Head of caudate nucleus (tissue), 42 donors: ENCODE measurements around the gene LMO1.

Experiments used
- DNase-seq, 42 donors: peaks; one replicate each; pipeline versions ENCODE4 v3.0.0 to v3.0.0-alpha.2; 2020 to 2021; ENCODE audit warnings: mixed read lengths in 7 of 42
- intact Hi-C: fragments of 100-400 bp; cut with DNase I; formaldehyde crosslinking; loops from one replicate; pipeline ENCODE4 v1.15.0; 2022

LMO1 gene

GRCh38 chr11:8256271-8257002, 7.2 kb downstream of the LMO1 start:
- DNase-seq: peak in 7 of 42 donors; percentile 1 to 34 (median 6)
- intact Hi-C loops: no loop called here

GRCh38 chr11:8253566-8253965, 10.1 kb downstream of the LMO1 start:
- DNase-seq: peak in 13 of 42 donors; percentile 1 to 29 (median 7)
- intact Hi-C loops: no loop called here

GRCh38 chr11:8252946-8253345, 10.7 kb downstream of the LMO1 start:
- DNase-seq: peak in 17 of 42 donors; percentile 2 to 32 (median 7)
- intact Hi-C loops: no loop called here

GRCh38 chr11:8252388-8252787, 11.3 kb downstream of the LMO1 start:
- DNase-seq: peak in 13 of 42 donors; percentile 3 to 35 (median 13)
- intact Hi-C loops: no loop called here

- peak in 15 of 42 donors; percentile 3 to 36 (median 11) for DNase-seq
- intact Hi-C loops: no loop called here
These were observed 11.9 kb downstream of the LMO1 start for GRCh38 chr11:8251616-8252295.

GRCh38 chr11:8250981-8251615, 12.6 kb downstream of the LMO1 start:
- DNase-seq: peak in 40 of 42 donors; percentile 29 to 89 (median 68)

GRCh38 chr11:8250434-8250833, 13.2 kb downstream of the LMO1 start:
- DNase-seq: peak in 11 of 42 donors; percentile 11 to 59 (median 23)
- intact Hi-C loops: no loop called here

More at GRCh38 chr11:8250981-8251615, 12.6 kb downstream of the LMO1 start:
- intact Hi-C loops: no loop called here

GRCh38 chr11:8249482-8249881, 14.2 kb downstream of the LMO1 start:
- peak in 3 of 42 donors; percentile 1 to 8 (median 8) for DNase-seq

GRCh38 chr11:8248786-8249185, 14.9 kb downstream of the LMO1 start:
- peak in 1 of 42 donors; percentile 2 for DNase-seq
- intact Hi-C loops: no loop called here

More at GRCh38 chr11:8249482-8249881, 14.2 kb downstream of the LMO1 start:
- intact Hi-C loops: no loop called here

GRCh38 chr11:8247312-8247711, 16.4 kb downstream of the LMO1 start:
- DNase-seq: no peak
- intact Hi-C loops: no loop called here

- intact Hi-C loops: no loop called here
- DNase-seq: no peak
These were observed 20.2 kb downstream of the LMO1 start for GRCh38 chr11:8243458-8243857.

GRCh38 chr11:8242499-8243280, 21.0 kb downstream of the LMO1 start:
- intact Hi-C loops: no loop called here

GRCh38 chr11:8242118-8242475, 21.6 kb downstream of the LMO1 start:
- no peak for DNase-seq
- intact Hi-C loops: no loop called here

More at GRCh38 chr11:8242499-8243280, 21.0 kb downstream of the LMO1 start:
- DNase-seq: no peak

GRCh38 chr11:8241373-8242117, 22.1 kb downstream of the LMO1 start:
- no peak for DNase-seq
- intact Hi-C loops: no loop called here

GRCh38 chr11:8239536-8240228, 24.0 kb downstream of the LMO1 start:
- intact Hi-C loops: no loop called here
- no peak for DNase-seq

- no peak for DNase-seq
These were observed 24.6 kb downstream of the LMO1 start for GRCh38 chr11:8239040-8239439.

GRCh38 chr11:8237453-8237852, 26.2 kb downstream of the LMO1 start:
- DNase-seq: no peak
- intact Hi-C loops: no loop called here

More at GRCh38 chr11:8239040-8239439, 24.6 kb downstream of the LMO1 start:
- intact Hi-C loops: no loop called here

- no peak for DNase-seq
- intact Hi-C loops: no loop called here
These were observed 27.8 kb downstream of the LMO1 start for GRCh38 chr11:8235925-8236324.
